Ishikawa (cell line): ENCODE data around the gene ITCH.

Experiments
- CEBPB ChIP-seq: IDR thresholded peaks from 2 replicates; pipeline ENCODE4 v1.6.1; 2012
- CREB1 ChIP-seq: IDR thresholded peaks from 2 replicates; pipeline ENCODE4 v1.6.1; 2012; ENCODE audit warnings: low read depth
- EGR1 ChIP-seq: IDR thresholded peaks from 2 replicates; pipeline ENCODE4 v1.6.1; 2012
- EP300 ChIP-seq: IDR thresholded peaks from 2 replicates; pipeline ENCODE4 v1.6.1; 2012; ENCODE audit warnings: borderline replicate concordance
- FOXM1 ChIP-seq: IDR thresholded peaks from 2 replicates; pipeline ENCODE4 v1.6.1; 2012; ENCODE audit warnings: low read depth, borderline replicate concordance
- NFIC ChIP-seq: IDR thresholded peaks from 2 replicates; pipeline ENCODE4 v1.6.1; 2012
- RAD21 ChIP-seq: IDR thresholded peaks from 2 replicates; pipeline ENCODE4 v1.6.1; 2012; ENCODE audit warnings: low read depth
- TAF1 ChIP-seq: IDR thresholded peaks from 2 replicates; pipeline ENCODE4 v1.6.1; 2012; ENCODE audit warnings: low read depth, mild to moderate bottlenecking
- TCF12 ChIP-seq: IDR thresholded peaks from 2 replicates; pipeline ENCODE4 v1.6.1; 2012; ENCODE audit warnings: low read depth
- TEAD4 ChIP-seq: IDR thresholded peaks from 2 replicates; pipeline ENCODE4 v1.6.1; 2012
- YY1 ChIP-seq: IDR thresholded peaks from 2 replicates; pipeline ENCODE4 v1.6.1; 2012; ENCODE audit warnings: low read depth
- ZBTB7A ChIP-seq: IDR thresholded peaks from 2 replicates; pipeline ENCODE4 v1.6.1; 2012; ENCODE audit warnings: low read depth
- TF ChIP-seq, protein P1 (sequence below): IDR thresholded peaks from 2 replicates; pipeline ENCODE4 v1.6.1; 2012
- TF ChIP-seq, protein P2 (sequence below): IDR thresholded peaks from 2 replicates; pipeline ENCODE4 v1.6.1; 2012; ENCODE audit warnings: low read depth, mild to moderate bottlenecking
- TF ChIP-seq, protein P3 (sequence below): IDR thresholded peaks from 2 replicates; pipeline ENCODE4 v1.6.1; 2012

The ITCH gene

DNA sequence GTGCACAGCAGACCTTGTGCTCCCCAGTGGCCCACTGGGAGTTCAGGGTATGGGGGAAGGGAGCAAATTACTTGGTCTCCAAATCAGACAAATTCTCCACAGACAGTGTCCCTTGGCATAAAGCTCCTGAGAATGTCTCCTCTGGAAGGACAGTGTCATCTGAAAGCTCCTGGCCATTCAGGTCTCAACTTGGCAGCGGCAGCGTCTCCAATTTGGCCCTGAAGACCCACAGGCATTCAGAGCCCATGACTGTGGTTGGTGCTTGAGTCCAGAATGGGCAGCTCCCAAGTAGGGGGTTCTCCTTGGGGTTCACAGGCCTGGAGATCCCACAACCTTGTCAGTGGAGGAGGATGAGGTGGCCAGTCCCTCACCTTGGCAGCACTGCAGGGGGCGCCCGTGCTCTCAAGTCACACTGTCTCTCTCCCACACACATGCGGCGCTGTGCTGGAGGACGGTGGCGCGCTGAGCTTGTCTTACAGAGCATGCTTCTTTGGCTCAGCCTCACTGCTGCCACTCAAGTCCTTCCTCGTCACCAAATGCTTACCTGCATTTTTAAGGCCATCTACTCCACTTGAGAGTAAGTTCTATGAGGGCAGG is 173.8 kb downstream of the ITCH start:
- TF ChIP-seq YY1: no peak

DNA sequence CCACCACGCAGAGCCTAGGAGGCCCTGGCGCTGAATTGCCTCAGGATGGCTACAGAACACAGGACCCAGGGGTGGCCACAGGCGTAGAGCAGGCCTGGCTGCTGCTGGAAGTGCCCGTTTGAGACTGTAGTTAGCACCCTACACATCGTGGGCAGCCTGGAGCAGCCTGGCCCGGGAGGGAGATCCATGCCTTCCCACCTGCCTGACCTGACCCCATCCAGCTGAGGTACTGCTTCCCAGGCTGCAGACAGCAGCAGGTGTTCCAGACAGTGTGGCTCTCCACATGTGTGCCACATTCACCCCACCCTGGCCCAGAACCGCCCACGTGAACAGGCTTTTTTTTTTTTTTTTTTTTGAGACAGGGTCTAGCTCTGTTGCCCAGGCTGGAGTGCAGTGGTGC is 174.6 kb downstream of the ITCH start:
- no peak for TF ChIP-seq TEAD4
- TF ChIP-seq EGR1: no peak
- no peak for TF ChIP-seq NFIC
- no peak for TF ChIP-seq RAD21
- TF ChIP-seq FOXM1: no peak
- TF ChIP-seq ZBTB7A: no peak
- no peak for TF ChIP-seq YY1

DNA sequence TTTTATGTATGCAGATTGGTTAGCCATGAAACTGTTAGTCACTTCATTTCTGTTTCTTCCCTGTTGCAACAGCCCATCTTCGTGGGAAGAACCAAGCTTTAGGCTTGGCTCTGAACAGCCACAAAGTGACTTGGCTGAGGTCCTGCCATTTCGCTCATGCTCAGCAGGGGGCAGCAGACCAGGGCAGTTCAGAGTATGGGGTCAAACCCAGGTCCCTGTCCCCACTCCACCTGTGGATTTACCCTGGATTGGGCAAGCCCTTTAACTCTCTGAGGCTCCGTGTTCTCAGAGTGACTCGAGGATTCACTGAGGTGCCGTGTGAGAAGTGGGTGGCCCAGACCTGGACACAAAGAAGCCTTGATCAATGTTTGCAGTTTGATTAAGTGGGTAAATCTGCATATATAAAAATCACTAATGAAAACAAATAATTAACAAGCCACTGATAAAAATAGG is 175.6 kb downstream of the ITCH start:
- TF ChIP-seq RAD21: peak; percentile 53
- TF ChIP-seq ZBTB7A: no peak
- TF ChIP-seq TEAD4: no peak

DNA sequence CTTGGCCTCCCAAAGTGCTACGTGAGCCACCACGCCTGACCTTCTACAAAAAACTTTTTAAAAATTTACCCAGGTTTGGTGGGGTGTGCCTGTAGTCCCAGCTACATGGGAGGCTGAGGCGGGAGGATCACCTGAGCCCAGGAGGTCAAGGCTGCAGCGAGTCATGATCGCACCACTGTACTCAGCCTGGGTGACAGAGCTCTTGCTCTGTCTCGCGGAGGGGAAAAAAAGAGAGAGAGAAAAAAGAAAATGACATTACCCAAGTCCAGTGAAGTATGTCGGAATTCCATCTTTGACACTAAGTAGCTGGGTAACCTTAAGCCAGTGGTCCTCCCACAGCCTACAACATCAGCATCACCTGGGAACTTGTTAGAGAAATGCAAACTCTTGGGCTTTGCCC is 176.7 kb downstream of the ITCH start:
- no peak for TF ChIP-seq TEAD4

DNA sequence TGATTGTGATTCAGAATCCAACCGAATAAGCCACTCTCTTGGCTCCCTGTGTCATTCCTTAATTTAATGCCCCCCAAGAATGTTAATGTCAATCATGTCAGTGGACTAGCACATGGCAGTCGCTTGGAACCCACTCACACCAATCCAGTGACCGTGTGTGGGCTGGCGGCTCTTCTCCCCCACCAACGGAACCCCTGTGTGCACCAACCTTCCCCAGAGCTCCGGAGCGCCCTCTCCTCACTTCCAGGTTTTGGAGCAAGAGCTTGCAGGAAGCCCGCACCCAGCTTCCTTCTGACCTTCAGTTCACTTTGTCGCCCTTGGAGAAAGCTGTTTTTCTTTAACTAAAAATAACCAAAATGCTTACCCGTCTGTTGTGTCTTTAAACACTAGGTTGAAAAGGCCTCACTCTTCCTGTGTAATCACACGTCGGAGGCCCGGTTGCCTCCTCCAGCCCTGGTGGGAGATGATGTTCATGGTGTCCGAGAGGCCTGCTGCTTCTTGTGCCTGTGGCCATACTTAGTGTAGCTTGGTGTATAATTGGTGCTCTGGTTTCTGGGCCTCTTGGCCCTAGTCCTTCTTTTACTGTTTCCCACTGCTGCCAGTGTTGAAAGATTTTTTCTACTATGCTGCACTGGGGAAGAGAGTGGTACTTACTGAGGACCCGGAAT is 177.7 kb downstream of the ITCH start:
- TF ChIP-seq TAF1: no peak
- TF ChIP-seq YY1: no peak
- no peak for TF ChIP-seq RAD21
- no peak for TF ChIP-seq CEBPB
- TF ChIP-seq CREB1: no peak
- TF ChIP-seq TEAD4: no peak
- no peak for TF ChIP-seq ZBTB7A
- no peak for TF ChIP-seq TCF12
- TF ChIP-seq NFIC: no peak
- no peak for TF ChIP-seq EGR1
- no peak for TF ChIP-seq FOXM1

DNA sequence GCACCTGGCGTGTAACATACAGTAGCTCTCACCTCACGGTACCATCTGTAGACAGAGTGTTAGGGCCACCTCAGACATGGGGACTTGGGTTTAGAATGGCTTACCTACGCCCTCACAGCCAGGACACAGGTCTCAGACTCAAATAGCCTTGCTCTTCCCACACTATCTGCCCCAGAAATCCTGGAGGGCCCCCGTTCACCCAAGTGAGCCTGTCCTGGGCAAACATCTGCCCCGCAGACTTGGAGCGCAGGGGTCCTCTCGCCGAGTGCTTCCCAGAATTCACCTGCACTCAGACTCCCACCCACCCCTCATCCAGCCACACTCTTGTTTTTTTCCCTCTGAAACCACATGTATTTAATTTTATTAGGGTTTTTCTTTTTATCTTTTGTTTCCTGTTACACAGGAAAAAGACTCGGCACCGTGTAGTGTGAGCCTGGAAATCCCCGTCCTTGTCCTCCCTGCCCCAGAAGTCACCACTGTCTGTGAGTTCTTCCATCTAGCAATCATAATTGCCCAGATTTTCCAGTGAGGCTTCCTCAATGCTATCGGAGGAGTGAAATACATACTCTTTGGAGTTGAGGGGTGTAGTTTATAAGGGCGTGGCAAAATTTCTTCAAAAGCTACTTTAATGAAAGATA is 178.3 kb downstream of the ITCH start:
- no peak for TF ChIP-seq TEAD4
- TF ChIP-seq CEBPB: no peak
- TF ChIP-seq YY1: no peak
- no peak for TF ChIP-seq TCF12
- TF ChIP-seq, protein P1, sequence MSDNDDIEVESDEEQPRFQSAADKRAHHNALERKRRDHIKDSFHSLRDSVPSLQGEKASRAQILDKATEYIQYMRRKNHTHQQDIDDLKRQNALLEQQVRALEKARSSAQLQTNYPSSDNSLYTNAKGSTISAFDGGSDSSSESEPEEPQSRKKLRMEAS: no peak
- TF ChIP-seq, protein P2, sequence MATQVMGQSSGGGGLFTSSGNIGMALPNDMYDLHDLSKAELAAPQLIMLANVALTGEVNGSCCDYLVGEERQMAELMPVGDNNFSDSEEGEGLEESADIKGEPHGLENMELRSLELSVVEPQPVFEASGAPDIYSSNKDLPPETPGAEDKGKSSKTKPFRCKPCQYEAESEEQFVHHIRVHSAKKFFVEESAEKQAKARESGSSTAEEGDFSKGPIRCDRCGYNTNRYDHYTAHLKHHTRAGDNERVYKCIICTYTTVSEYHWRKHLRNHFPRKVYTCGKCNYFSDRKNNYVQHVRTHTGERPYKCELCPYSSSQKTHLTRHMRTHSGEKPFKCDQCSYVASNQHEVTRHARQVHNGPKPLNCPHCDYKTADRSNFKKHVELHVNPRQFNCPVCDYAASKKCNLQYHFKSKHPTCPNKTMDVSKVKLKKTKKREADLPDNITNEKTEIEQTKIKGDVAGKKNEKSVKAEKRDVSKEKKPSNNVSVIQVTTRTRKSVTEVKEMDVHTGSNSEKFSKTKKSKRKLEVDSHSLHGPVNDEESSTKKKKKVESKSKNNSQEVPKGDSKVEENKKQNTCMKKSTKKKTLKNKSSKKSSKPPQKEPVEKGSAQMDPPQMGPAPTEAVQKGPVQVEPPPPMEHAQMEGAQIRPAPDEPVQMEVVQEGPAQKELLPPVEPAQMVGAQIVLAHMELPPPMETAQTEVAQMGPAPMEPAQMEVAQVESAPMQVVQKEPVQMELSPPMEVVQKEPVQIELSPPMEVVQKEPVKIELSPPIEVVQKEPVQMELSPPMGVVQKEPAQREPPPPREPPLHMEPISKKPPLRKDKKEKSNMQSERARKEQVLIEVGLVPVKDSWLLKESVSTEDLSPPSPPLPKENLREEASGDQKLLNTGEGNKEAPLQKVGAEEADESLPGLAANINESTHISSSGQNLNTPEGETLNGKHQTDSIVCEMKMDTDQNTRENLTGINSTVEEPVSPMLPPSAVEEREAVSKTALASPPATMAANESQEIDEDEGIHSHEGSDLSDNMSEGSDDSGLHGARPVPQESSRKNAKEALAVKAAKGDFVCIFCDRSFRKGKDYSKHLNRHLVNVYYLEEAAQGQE: no peak
- no peak for TF ChIP-seq CREB1
- no peak for TF ChIP-seq EGR1
- TF ChIP-seq, protein P3, sequence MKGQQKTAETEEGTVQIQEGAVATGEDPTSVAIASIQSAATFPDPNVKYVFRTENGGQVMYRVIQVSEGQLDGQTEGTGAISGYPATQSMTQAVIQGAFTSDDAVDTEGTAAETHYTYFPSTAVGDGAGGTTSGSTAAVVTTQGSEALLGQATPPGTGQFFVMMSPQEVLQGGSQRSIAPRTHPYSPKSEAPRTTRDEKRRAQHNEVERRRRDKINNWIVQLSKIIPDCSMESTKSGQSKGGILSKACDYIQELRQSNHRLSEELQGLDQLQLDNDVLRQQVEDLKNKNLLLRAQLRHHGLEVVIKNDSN: no peak
- TF ChIP-seq EP300: no peak
- TF ChIP-seq NFIC: no peak
- TF ChIP-seq ZBTB7A: no peak
- TF ChIP-seq TAF1: no peak
- TF ChIP-seq FOXM1: no peak

DNA sequence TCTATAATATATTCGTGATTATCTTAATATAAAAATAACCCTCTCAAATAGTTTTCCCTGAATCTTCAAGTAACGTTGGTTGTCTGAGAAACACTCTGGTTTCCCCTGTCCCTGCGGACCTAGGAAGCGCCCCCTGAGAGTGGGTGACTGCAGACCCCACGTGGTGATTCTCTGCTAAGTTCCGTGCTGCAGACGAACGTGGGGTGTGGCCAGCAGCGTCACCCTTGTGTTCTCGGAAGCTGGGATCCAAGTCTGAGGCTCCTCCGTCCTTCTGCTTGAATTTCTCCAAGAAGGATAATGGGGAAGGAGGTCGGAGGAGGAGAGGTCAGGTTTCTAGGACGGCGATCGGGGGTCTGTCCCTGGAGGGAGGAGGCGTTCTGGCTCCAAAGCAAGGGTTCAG is 178.8 kb downstream of the ITCH start:
- TF ChIP-seq, protein P1: no peak
- no peak for TF ChIP-seq TAF1
- TF ChIP-seq YY1: no peak
- TF ChIP-seq, protein P3: no peak
- TF ChIP-seq EP300: no peak
- TF ChIP-seq TEAD4: no peak
- TF ChIP-seq TCF12: no peak
- TF ChIP-seq NFIC: no peak
- TF ChIP-seq EGR1: no peak
- no peak for TF ChIP-seq RAD21
- TF ChIP-seq, protein P2: no peak
- no peak for TF ChIP-seq FOXM1
- no peak for TF ChIP-seq CEBPB
- TF ChIP-seq ZBTB7A: no peak
- TF ChIP-seq CREB1: no peak
